ENCODE results near the gene JAK1.

DNA sequence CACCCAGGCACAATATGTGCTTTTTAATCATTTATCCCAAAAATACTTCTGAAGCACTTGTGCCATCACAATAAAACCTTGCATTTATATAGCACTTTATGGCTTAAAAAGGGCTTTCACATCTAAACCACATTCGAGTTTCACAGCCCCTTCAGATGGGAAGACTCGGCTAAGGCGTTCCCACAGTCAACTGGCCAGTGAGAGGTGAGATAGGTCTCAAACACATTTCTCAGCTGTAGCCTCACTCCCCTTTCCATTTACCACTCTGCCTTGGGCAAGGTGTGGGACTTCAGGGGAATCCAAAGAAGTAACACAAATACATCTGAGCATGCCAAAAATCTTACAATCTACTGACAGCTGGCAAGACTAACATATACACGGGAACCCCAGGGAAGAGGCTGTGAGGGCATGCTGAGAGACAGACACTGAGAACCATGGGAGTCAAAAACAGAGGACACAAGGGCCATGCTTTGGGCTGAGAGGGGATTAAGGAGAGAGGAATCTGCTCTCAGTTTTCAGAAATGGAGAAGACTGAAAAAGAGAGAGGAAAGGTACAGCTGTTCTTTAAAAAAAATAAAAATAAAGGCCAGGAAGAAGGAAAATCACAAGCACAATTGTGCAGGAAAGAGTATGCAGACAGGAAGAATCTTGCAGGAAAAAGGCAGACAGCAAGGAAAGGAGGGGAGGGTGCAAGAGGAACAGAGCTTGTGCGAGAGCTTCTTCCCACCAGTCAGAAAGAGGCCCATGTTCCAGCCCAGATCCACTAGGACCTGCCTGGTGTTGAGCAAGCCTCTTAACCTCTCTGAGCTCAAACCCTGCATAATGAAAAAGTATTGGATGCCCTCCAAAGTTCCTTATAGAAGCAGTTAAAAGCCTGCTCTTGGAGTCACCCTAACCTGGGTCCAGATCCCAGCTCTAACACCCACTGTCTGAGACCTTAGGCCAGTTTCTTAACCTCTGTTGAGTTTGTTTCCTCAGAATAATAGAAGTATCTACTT, 73.5 kb downstream of the JAK1 start:
- TF ChIP-seq, protein P1, sequence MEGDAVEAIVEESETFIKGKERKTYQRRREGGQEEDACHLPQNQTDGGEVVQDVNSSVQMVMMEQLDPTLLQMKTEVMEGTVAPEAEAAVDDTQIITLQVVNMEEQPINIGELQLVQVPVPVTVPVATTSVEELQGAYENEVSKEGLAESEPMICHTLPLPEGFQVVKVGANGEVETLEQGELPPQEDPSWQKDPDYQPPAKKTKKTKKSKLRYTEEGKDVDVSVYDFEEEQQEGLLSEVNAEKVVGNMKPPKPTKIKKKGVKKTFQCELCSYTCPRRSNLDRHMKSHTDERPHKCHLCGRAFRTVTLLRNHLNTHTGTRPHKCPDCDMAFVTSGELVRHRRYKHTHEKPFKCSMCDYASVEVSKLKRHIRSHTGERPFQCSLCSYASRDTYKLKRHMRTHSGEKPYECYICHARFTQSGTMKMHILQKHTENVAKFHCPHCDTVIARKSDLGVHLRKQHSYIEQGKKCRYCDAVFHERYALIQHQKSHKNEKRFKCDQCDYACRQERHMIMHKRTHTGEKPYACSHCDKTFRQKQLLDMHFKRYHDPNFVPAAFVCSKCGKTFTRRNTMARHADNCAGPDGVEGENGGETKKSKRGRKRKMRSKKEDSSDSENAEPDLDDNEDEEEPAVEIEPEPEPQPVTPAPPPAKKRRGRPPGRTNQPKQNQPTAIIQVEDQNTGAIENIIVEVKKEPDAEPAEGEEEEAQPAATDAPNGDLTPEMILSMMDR (IDR thresholded peaks at IDR 0.05; ENCODE audit: low read length) = no peak
- TF ChIP-seq EZH2 (optimal IDR thresholded peaks at IDR 0.05; ENCODE audit: low read depth, low read length) (no peak), EZH2phosphoT487 (IDR thresholded peaks at IDR 0.05; ENCODE audit: low read length) (no peak)

Data from MM.1S (cell line).